Common myeloid progenitor, CD34-positive (primary cell): ENCODE measurements around the gene TNFAIP2.

Experiments
- CTCF ChIA-PET: fragments of 350-600 bp; sonication (Branson Sonifier 250); formaldehyde crosslinking; loops from one replicate; lab custom pipeline; 2021; ENCODE audit warnings: antibody characterized with exemption; lab: Charles Lee
- POLR2A ChIA-PET: fragments of 350-600 bp; sonication (Branson Sonifier 250); formaldehyde crosslinking; loops from one replicate; lab custom pipeline; 2021; ENCODE audit warnings: antibody characterized with exemption; lab: Charles Lee
- DNase-seq, 3 donors: peaks; one replicate each; pipeline versions ENCODE4 v3.0.0 to v3.0.0-alpha.2; 2013
- H3K27ac ChIP-seq, 2 experiments: 1 replicate in 1 of 2; 2 replicates in 1 of 2; pipeline ENCODE4 v1.7.0; 2013; ENCODE audit warnings: inconsistent platforms in 2 of 2, low read length in 2 of 2, mild to moderate bottlenecking in 2 of 2, low read depth in 1 of 2, moderate library complexity in 1 of 2; ENCODE audit not compliant: severe bottlenecking in 2 of 2, insufficient read depth in 1 of 2, poor library complexity in 1 of 2
- H3K27me3 ChIP-seq, 5 experiments: replicated peaks in 2 of 5; 1 replicate in 3 of 5; 2 replicates in 2 of 5; pipeline versions ENCODE4 v1.6.1 to v1.7.0; 2013; ENCODE audit warnings: low read length in 4 of 5, mild to moderate bottlenecking in 2 of 5, moderate library complexity in 2 of 5, inconsistent platforms in 1 of 5; ENCODE audit not compliant: insufficient read depth in 5 of 5, control insufficient read depth in 4 of 5
- H3K36me3 ChIP-seq, 4 experiments: 1 replicate in 2 of 4; 2 replicates in 2 of 4; pipeline versions ENCODE4 v1.6.1 to v1.7.0; 2013; ENCODE audit warnings: low read length in 3 of 4, control low read depth in 1 of 4, mild to moderate bottlenecking in 1 of 4; ENCODE audit not compliant: control insufficient read depth in 4 of 4, insufficient read depth in 4 of 4
- H3K4me1 ChIP-seq, 4 experiments: 1 replicate in 3 of 4; 2 replicates in 1 of 4; pipeline versions ENCODE4 v1.6.1 to v1.7.1; 2013; ENCODE audit warnings: low read length in 3 of 4, mild to moderate bottlenecking in 3 of 4, control low read depth in 1 of 4, inconsistent platforms in 1 of 4, moderate library complexity in 1 of 4; ENCODE audit not compliant: control insufficient read depth in 4 of 4, insufficient read depth in 4 of 4; ENCODE audit errors: control extremely low read depth in 1 of 4
- H3K4me3 ChIP-seq, 7 experiments: 1 replicate in 4 of 7; 2 replicates in 3 of 7; pipeline versions ENCODE4 v1.5.1 to v1.7.0; 2013; ENCODE audit warnings: mild to moderate bottlenecking in 7 of 7, low read length in 6 of 7, moderate library complexity in 6 of 7, inconsistent platforms in 2 of 7, low read depth in 2 of 7, control low read depth in 1 of 7; ENCODE audit not compliant: insufficient read depth in 4 of 7, control insufficient read depth in 1 of 7; ENCODE audit errors: extremely low read depth in 1 of 7
- H3K9me3 ChIP-seq, 5 experiments: 1 replicate in 4 of 5; 2 replicates in 1 of 5; pipeline versions ENCODE4 v1.6.1 to v1.7.1; 2013; ENCODE audit warnings: low read length in 4 of 5, mild to moderate bottlenecking in 2 of 5, inconsistent platforms in 1 of 5, low read depth in 1 of 5, moderate library complexity in 1 of 5; ENCODE audit not compliant: control insufficient read depth in 4 of 5, insufficient read depth in 2 of 5; ENCODE audit errors: control extremely low read depth in 1 of 5
- WGBS: methylation state at CpG from one replicate; pipeline ENCODE4 v1.1.5; 2013; ENCODE audit not compliant: insufficient coverage; 5-methylcytosine and 5-hydroxymethylcytosine counted together

Gene TNFAIP2

GRCh38 chr14:103089386-103090335, 33.6 kb upstream of the TNFAIP2 start:
- Histone ChIP-seq H3K27me3 (peaks cover 0 to 28% (median 11%) of the 10 kb centered on the region in 5 experiments), H3K9me3 (no peaks in the 10 kb centered on the region), H3K27ac (no peak overlapping the region), H3K36me3 (no peaks in the 10 kb centered on the region), H3K4me3 (no peak overlapping the region), H3K4me1 (peaks cover 0 to 19% (median 15%) of the 10 kb centered on the region in 4 experiments)
- POLR2A ChIA-PET = no interaction called here
- DNase-seq = no peak
- CTCF ChIA-PET = interaction anchor here (1.3 to 3.4 kb wide), 2 partner anchors 10 to 11 kb away, joined by 8 to 11 read pairs; no protein-coding TSS in a partner anchor
- 96% methylated on average over 28 of the region's 28 CpGs for WGBS

GRCh38 chr14:103090481-103091020, 32.7 kb upstream of the TNFAIP2 start:
- H3K36me3 ChIP-seq = no peaks in the 10 kb centered on the region
- 82% methylated on average over 10 of the region's 12 CpGs for WGBS
- H3K4me3 ChIP-seq = peak overlapping the region in 2 of 7 experiments; percentile 58 to 59
- CTCF ChIA-PET = interaction anchor here (1.3 to 1.6 kb wide), 2 partner anchors 10 to 14 kb away, joined by 4 to 8 read pairs; no protein-coding TSS in a partner anchor
- H3K27me3 ChIP-seq = peaks cover 0 to 19% (median 8%) of the 10 kb centered on the region in 5 experiments
- DNase-seq = no peak
- no peaks in the 10 kb centered on the region for H3K9me3 ChIP-seq
- POLR2A ChIA-PET = no interaction called here
- H3K4me1 ChIP-seq = peaks cover 0 to 20% (median 16%) of the 10 kb centered on the region in 4 experiments
- H3K27ac ChIP-seq = no peak overlapping the region

GRCh38 chr14:103091041-103091882, 32.0 kb upstream of the TNFAIP2 start:
- Histone ChIP-seq H3K4me3 (peak overlapping the region in 6 of 7 experiments; percentile 29 to 60 (median 50)), H3K4me1 (peaks cover 0 to 20% (median 16%) of the 10 kb centered on the region in 4 experiments), H3K27ac (no peak overlapping the region), H3K27me3 (peaks cover 0 to 15% (median 4%) of the 10 kb centered on the region in 5 experiments), H3K36me3 (no peaks in the 10 kb centered on the region), H3K9me3 (no peaks in the 10 kb centered on the region)
- peak; percentile 68 to 86 (median 83) for DNase-seq
- ChIA-PET POLR2A (interaction anchor here (0.8 kb wide), 1 partner anchor 15 kb away, joined by 3 read pairs; no protein-coding TSS in a partner anchor), CTCF (interaction anchor here (1.3 to 1.6 kb wide), 2 partner anchors 9 to 14 kb away, joined by 4 to 8 read pairs; no protein-coding TSS in a partner anchor)
- under 1% methylated on average over 43 of the region's 69 CpGs for WGBS

DNA sequence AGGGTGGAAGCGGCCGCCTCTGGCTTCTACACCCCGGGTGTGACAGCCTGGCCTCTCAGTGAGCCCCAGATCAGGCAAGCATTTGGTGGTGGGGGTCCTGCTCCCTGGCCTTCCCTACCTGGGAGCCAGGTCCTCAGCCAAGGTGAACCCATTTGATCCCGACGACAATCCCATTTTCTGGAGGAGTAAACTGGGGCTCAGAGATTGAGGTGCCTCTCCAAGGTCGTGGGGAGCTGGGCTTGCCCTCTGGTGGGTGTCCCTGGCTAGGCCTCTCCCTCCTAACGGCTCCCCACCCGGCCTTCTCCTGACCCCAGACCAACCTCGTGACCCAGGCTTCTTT, 31.4 kb upstream of the TNFAIP2 start:
- no peaks in the 10 kb centered on the region for H3K36me3 ChIP-seq
- CTCF ChIA-PET = interaction anchor here (1.6 kb wide), 1 partner anchor 13 kb away, joined by 4 read pairs; no protein-coding TSS in a partner anchor
- H3K27me3 ChIP-seq = peaks cover 0 to 11% (median 2%) of the 10 kb centered on the region in 5 experiments
- no peaks in the 10 kb centered on the region for H3K9me3 ChIP-seq
- no peak for DNase-seq
- H3K4me1 ChIP-seq = peaks cover 0 to 20% (median 16%) of the 10 kb centered on the region in 4 experiments
- no peak overlapping the region for H3K27ac ChIP-seq
- 38% methylated on average over 7 of the region's 9 CpGs for WGBS
- peak overlapping the region in 5 of 7 experiments; percentile 15 to 60 (median 58) for H3K4me3 ChIP-seq
- POLR2A ChIA-PET = interaction anchor here (0.8 kb wide), 1 partner anchor 16 kb away, joined by 3 read pairs; no protein-coding TSS in a partner anchor

- H3K4me1 ChIP-seq = peaks cover 0 to 20% (median 16%) of the 10 kb centered on the region in 4 experiments
- ChIA-PET CTCF (interaction anchor here (0.6 to 4.5 kb wide), 3 partner anchors 9 to 206 kb away, joined by 3 to 41 read pairs (median 3); no protein-coding TSS in a partner anchor), POLR2A (no interaction called here)
- H3K9me3 ChIP-seq = no peaks in the 10 kb centered on the region
- H3K27me3 ChIP-seq = peaks cover 0 to 11% (median 0%) of the 10 kb centered on the region in 5 experiments
- 94% methylated on average over 12 of the region's 13 CpGs for whole genome bisulfite sequencing
- H3K36me3 ChIP-seq = no peaks in the 10 kb centered on the region
- DNase-seq = no peak
- no peak overlapping the region for H3K27ac ChIP-seq
- H3K4me3 ChIP-seq = peak overlapping the region in 1 of 7 experiments; percentile 23
Observed at GRCh38 chr14:103093856-103094405, 29.3 kb upstream of the TNFAIP2 start.
